H9 (cell line): ENCODE data around the gene RTP4. TPM values are rescaled to one million over a fixed set of nuclear protein-coding genes. Genes with fewer than 3 reads are reported as not detected.

Experiments
- DNase-seq: peaks from one replicate; pipeline ENCODE4 v3.0.0-alpha.2; 2017
- H2AFZ ChIP-seq: one replicate; pipeline ENCODE4 v1.6.1; 2013; ENCODE audit warnings: mild to moderate bottlenecking, low read length, control low read depth, moderate library complexity
- H2AK5ac ChIP-seq: 2 replicates; pipeline ENCODE4 v1.6.1; 2013; ENCODE audit warnings: low read length, control low read depth, mixed read lengths; ENCODE audit not compliant: insufficient read length
- H2BK120ac ChIP-seq: one replicate; pipeline ENCODE4 v1.6.1; 2013; ENCODE audit warnings: low read depth, mild to moderate bottlenecking, low read length, control low read depth, inconsistent platforms; ENCODE audit not compliant: poor library complexity, severe bottlenecking
- H2BK12ac ChIP-seq: 2 replicates; pipeline ENCODE4 v1.6.1; 2013; ENCODE audit warnings: low read length, control low read depth, mixed read lengths, low read depth; ENCODE audit not compliant: insufficient read length
- H2BK15ac ChIP-seq: 2 replicates; pipeline ENCODE4 v1.6.1; 2013; ENCODE audit warnings: low read depth, low read length, control low read depth
- H2BK20ac ChIP-seq: one replicate; pipeline ENCODE4 v1.6.1; 2013; ENCODE audit warnings: low read depth, mild to moderate bottlenecking, low read length, control low read depth, inconsistent platforms; ENCODE audit not compliant: poor library complexity, severe bottlenecking
- H2BK5ac ChIP-seq: 2 replicates; pipeline ENCODE4 v1.6.1; 2013; ENCODE audit warnings: low read length, control low read depth, mixed read lengths; ENCODE audit not compliant: insufficient read length
- H3K14ac ChIP-seq: 2 replicates; pipeline ENCODE4 v1.6.1; 2013; ENCODE audit warnings: low read length, control low read depth; ENCODE audit not compliant: insufficient read depth
- H3K18ac ChIP-seq: 2 replicates; pipeline ENCODE4 v1.6.1; 2013; ENCODE audit warnings: low read depth, mild to moderate bottlenecking, mixed read lengths, low read length, control low read depth; ENCODE audit not compliant: insufficient read length
- H3K23ac ChIP-seq: 2 replicates; pipeline ENCODE4 v1.6.1; 2013; ENCODE audit warnings: low read length, control low read depth, mixed read lengths, low read depth; ENCODE audit not compliant: insufficient read length
- H3K23me2 ChIP-seq: 2 replicates; pipeline ENCODE4 v1.6.1; 2013; ENCODE audit warnings: low read depth, mild to moderate bottlenecking, mixed read lengths, low read length, control low read depth; ENCODE audit not compliant: insufficient read length, poor library complexity, severe bottlenecking
- H3K27ac ChIP-seq: 2 replicates; pipeline ENCODE4 v1.5.1; 2013; ENCODE audit warnings: low read length, control low read depth, mixed read lengths, low read depth; ENCODE audit not compliant: insufficient read length
- H3K27me3 ChIP-seq: 2 replicates; pipeline ENCODE4 v1.6.1; 2013; ENCODE audit warnings: low read length, control low read depth, inconsistent platforms; ENCODE audit not compliant: insufficient read depth
- H3K4ac ChIP-seq: 2 replicates; pipeline ENCODE4 v1.6.1; 2013; ENCODE audit warnings: low read depth, mild to moderate bottlenecking, control low read depth, inconsistent platforms, low read length, moderate library complexity
- H3K4me1 ChIP-seq: 2 replicates; pipeline ENCODE4 v1.6.1; 2013; ENCODE audit warnings: low read length, control low read depth, inconsistent platforms; ENCODE audit not compliant: insufficient read depth
- H3K4me2 ChIP-seq: 2 replicates; pipeline ENCODE4 v1.6.1; 2013; ENCODE audit warnings: low read length, control low read depth, mixed read lengths; ENCODE audit not compliant: insufficient read length, insufficient read depth
- H3K56ac ChIP-seq: 2 replicates; pipeline ENCODE4 v1.6.1; 2013; ENCODE audit warnings: low read depth, mild to moderate bottlenecking, mixed read lengths, low read length, control low read depth; ENCODE audit not compliant: insufficient read length
- H3K79me1 ChIP-seq: 2 replicates; pipeline ENCODE4 v1.6.1; 2013; ENCODE audit warnings: low read depth, mild to moderate bottlenecking, moderate library complexity, low read length, control low read depth, inconsistent platforms; ENCODE audit not compliant: insufficient read depth, poor library complexity, severe bottlenecking
- H3K79me2 ChIP-seq: 2 replicates; pipeline ENCODE4 v1.6.1; 2013; ENCODE audit warnings: low read length, control low read depth, inconsistent platforms; ENCODE audit not compliant: insufficient read depth
- H3K9ac ChIP-seq: 2 replicates; pipeline ENCODE4 v1.6.1; 2013; ENCODE audit warnings: low read length, control low read depth, mixed read lengths; ENCODE audit not compliant: insufficient read length; ENCODE audit errors: extremely low read depth
- H3K9me3 ChIP-seq: one replicate; pipeline ENCODE4 v1.6.1; 2013; ENCODE audit warnings: low read depth, low read length, inconsistent platforms; ENCODE audit not compliant: control insufficient read depth
- H3T11ph ChIP-seq: one replicate; pipeline ENCODE4 v1.6.1; 2013; ENCODE audit warnings: mild to moderate bottlenecking, low read length, control low read depth, inconsistent platforms
- H4K20me1 ChIP-seq: one replicate; pipeline ENCODE4 v1.6.1; 2013; ENCODE audit not compliant: control insufficient read depth, insufficient read length, insufficient read depth
- H4K5ac ChIP-seq: 2 replicates; pipeline ENCODE4 v1.6.1; 2013; ENCODE audit warnings: low read depth, mild to moderate bottlenecking, mixed read lengths, low read length, control low read depth; ENCODE audit not compliant: insufficient read length
- H4K8ac ChIP-seq: replicated peaks from 2 replicates; pipeline ENCODE4 v1.6.1; 2013; ENCODE audit warnings: low read length, control low read depth, mixed read lengths, low read depth; ENCODE audit not compliant: insufficient read length
- H4K91ac ChIP-seq: 2 replicates; pipeline ENCODE4 v1.6.1; 2013; ENCODE audit warnings: low read depth, mild to moderate bottlenecking, moderate library complexity, mixed read lengths, low read length, control low read depth; ENCODE audit not compliant: insufficient read length
- H3K27ac Mint-ChIP-seq, 3 experiments: 2 replicates in 2 of 3; 3 replicates in 1 of 3; pipeline ENCODE4 v1.8.0; 2020 to 2021; ENCODE audit warnings: mixed read lengths in 3 of 3, mild to moderate bottlenecking in 1 of 3, moderate library complexity in 1 of 3
- H3K27me3 Mint-ChIP-seq: 2 replicates; pipeline ENCODE4 v1.8.0; 2021; ENCODE audit warnings: low read depth, mild to moderate bottlenecking, moderate library complexity, mixed read lengths
- H3K36me3 Mint-ChIP-seq, 3 experiments: 2 replicates in 2 of 3; 3 replicates in 1 of 3; pipeline ENCODE4 v1.8.0; 2020 to 2021; ENCODE audit warnings: low read depth in 3 of 3, mixed read lengths in 3 of 3; ENCODE audit not compliant: insufficient read depth in 1 of 3
- H3K4me1 Mint-ChIP-seq, 2 experiments: 2 replicates each; pipeline ENCODE4 v1.8.0; 2020; ENCODE audit warnings: mixed read lengths in 2 of 2
- H3K4me3 Mint-ChIP-seq, 2 experiments: 2 replicates in 1 of 2; 3 replicates in 1 of 2; pipeline ENCODE4 v1.8.0; 2020 to 2021; ENCODE audit warnings: mild to moderate bottlenecking in 2 of 2, mixed read lengths in 2 of 2, moderate library complexity in 1 of 2
- H3K9me3 Mint-ChIP-seq, 2 experiments: 2 replicates in 1 of 2; 3 replicates in 1 of 2; pipeline ENCODE4 v1.8.0; 2020; ENCODE audit warnings: mild to moderate bottlenecking in 2 of 2, mixed read lengths in 2 of 2, moderate library complexity in 1 of 2
- CTCF ChIP-seq: fragments of 200-600 bp; sonication (generic); conservative IDR thresholded peaks from 3 replicates; pipeline ENCODE4 v1.8.0; 2021; ENCODE audit warnings: antibody characterized with exemption, mild to moderate bottlenecking
- WGBS: extraction: QIAGEN DNeasy Blood & Tissue Kit; methylation state at CpG from one replicate; pipeline ENCODE4 v1.1.7; 2013; ENCODE audit warnings: missing lambda C conversion rate, low lambda C conversion rate, mixed read lengths; ENCODE audit not compliant: insufficient read length; ENCODE audit errors: extremely low coverage; 5-methylcytosine and 5-hydroxymethylcytosine counted together
- total RNA-seq: library from RNA; stranded (reverse); gene quantifications from 2 replicates; pipeline ENCODE4 v1.2.1, GENCODE V29; 2021

Gene RTP4
- total RNA-seq, 1 experiment from 2014 or later: not detected

- no peak overlapping the region for H3K4me3 Mint-ChIP-seq
- H3K79me1 ChIP-seq: no peaks in the 10 kb centered on the region
- H2BK120ac ChIP-seq: no peak overlapping the region
- H3K4ac ChIP-seq: no peak overlapping the region
- peaks cover 3 to 9% of the 10 kb centered on the region in 2 experiments; a peak in 2 of 4 replicates for H3K4me1 Mint-ChIP-seq
- no peaks in the 10 kb centered on the region for H4K20me1 ChIP-seq
- no peak overlapping the region for H2AFZ ChIP-seq
- no peaks in the 10 kb centered on the region for H3K9me3 Mint-ChIP-seq
- no peak overlapping the region for H3K4me2 ChIP-seq
- no peak overlapping the region for H2BK12ac ChIP-seq
- H2BK20ac ChIP-seq: no peak overlapping the region
- no peak overlapping the region for H3T11ph ChIP-seq
- no peak for DNase-seq
- no CpG with 5 or more reads among the region's 4 CpGs for WGBS
- H3K4me1 ChIP-seq: no peaks in the 10 kb centered on the region
- TF ChIP-seq CTCF: 0 out of 3 replicates have a peak, but pooled peaks have one; percentile 18
- no peak overlapping the region for H4K91ac ChIP-seq
- no peak overlapping the region for H3K18ac ChIP-seq
- H3K27ac ChIP-seq: no peak overlapping the region
- no peaks in the 10 kb centered on the region for H3K27me3 Mint-ChIP-seq
- no peak overlapping the region for H2BK15ac ChIP-seq
- H2AK5ac ChIP-seq: no peak overlapping the region
- no peak overlapping the region for H3K56ac ChIP-seq
- H4K8ac ChIP-seq: no peak overlapping the region
- no peak overlapping the region for H2BK5ac ChIP-seq
- no peaks in the 10 kb centered on the region for H3K36me3 Mint-ChIP-seq
- H4K5ac ChIP-seq: no peak overlapping the region
- H3K27me3 ChIP-seq: no peaks in the 10 kb centered on the region
- no peak overlapping the region for H3K9ac ChIP-seq
- no peaks in the 10 kb centered on the region for H3K23me2 ChIP-seq
- H3K23ac ChIP-seq: no peak overlapping the region
- no peak overlapping the region for H3K14ac ChIP-seq
- no peak overlapping the region; a peak in 1 of 7 replicates for H3K27ac Mint-ChIP-seq
- no peaks in the 10 kb centered on the region for H3K79me2 ChIP-seq
- no peaks in the 10 kb centered on the region for H3K9me3 ChIP-seq
Measured at GRCh38 chr3:187342255-187342654, 25.9 kb upstream of the RTP4 start.
